ENCODE data around the gene PDIA3. TPM values are rescaled to one million over a fixed set of nuclear protein-coding genes. Genes with fewer than 3 reads are reported as not detected.
A peak's percentile ranks its signal among the peaks of the same experiment; 100 is the strongest.

The PDIA3 gene
- total and polyA plus RNA-seq, 2 of the 13 experiments (the other 11 are each of a cell fraction or from before 2014, with no cell fraction given) = 238 to 433 TPM

DNA sequence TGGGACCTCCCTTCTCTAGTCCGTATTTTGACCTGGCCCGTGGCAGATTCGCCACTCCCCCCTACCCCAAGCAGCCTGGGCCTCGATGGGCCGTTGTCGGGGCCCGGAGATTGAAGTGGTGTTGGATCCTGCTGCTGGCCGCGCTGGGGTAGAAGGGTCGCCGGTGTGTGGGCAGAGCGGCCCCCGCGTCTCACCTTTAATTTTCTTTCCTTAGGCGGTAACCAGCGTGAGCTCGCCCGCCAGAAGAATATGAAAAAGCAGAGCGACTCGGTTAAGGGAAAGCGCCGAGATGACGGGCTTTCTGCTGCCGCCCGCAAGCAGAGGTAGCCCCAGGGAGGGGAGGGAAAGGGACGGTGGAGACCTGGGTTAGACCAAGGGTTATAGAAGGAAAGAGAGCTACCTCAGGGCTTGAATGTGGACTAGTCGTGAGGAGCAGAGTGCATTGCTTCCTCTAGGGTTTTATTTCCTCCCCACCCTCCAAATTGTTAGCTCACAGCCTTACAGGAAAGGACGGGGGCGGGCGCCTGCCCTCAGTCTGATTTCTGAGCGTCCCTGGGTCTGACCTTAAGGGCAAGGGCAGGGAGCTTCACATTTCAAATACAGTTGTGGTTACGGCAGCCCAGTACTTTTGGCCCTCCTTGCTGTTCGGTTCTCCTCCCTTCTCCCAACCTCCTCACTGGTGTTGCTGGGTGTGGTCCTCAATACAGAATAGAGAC lies 46.7 kb downstream of the PDIA3 start (continued):
- TF ChIP-seq, protein P1, sequence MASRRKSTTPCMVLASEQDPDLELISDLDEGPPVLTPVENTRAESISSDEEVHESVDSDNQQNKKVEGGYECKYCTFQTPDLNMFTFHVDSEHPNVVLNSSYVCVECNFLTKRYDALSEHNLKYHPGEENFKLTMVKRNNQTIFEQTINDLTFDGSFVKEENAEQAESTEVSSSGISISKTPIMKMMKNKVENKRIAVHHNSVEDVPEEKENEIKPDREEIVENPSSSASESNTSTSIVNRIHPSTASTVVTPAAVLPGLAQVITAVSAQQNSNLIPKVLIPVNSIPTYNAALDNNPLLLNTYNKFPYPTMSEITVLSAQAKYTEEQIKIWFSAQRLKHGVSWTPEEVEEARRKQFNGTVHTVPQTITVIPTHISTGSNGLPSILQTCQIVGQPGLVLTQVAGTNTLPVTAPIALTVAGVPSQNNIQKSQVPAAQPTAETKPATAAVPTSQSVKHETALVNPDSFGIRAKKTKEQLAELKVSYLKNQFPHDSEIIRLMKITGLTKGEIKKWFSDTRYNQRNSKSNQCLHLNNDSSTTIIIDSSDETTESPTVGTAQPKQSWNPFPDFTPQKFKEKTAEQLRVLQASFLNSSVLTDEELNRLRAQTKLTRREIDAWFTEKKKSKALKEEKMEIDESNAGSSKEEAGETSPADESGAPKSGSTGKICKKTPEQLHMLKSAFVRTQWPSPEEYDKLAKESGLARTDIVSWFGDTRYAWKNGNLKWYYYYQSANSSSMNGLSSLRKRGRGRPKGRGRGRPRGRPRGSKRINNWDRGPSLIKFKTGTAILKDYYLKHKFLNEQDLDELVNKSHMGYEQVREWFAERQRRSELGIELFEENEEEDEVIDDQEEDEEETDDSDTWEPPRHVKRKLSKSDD (CRISPR knock-in tag; IDR thresholded peaks at IDR 0.05; ENCODE audit: low read depth) = no peak
- TF ChIP-seq PTBP1 (IDR thresholded peaks at IDR 0.05; ENCODE audit: low read depth, low read length, poor library complexity, severe bottlenecking) (peak; percentile 63), ZNF124 (CRISPR knock-in tag; IDR thresholded peaks at IDR 0.05) (no peak), ZNF431 (CRISPR knock-in tag; IDR thresholded peaks at IDR 0.05; ENCODE audit: borderline replicate concordance, low read depth) (no peak), ZFAT (CRISPR knock-in tag; conservative IDR thresholded peaks at IDR 0.05) (peak; percentile 81; the same call in 1 of the 2 replicates), LCORL (IDR thresholded peaks at IDR 0.05) (no peak), LCORL (CRISPR knock-in tag; IDR thresholded peaks at IDR 0.05) (0 out of 2 replicates have a peak, but pooled peaks have one; percentile 4), ZNF230 (CRISPR knock-in tag; IDR thresholded peaks at IDR 0.05) (no peak), ISX (CRISPR knock-in tag; conservative IDR thresholded peaks at IDR 0.05) (no peak), ZNF841 (CRISPR knock-in tag; IDR thresholded peaks at IDR 0.05; ENCODE audit: borderline replicate concordance) (no peak), PAWR (CRISPR knock-in tag; IDR thresholded peaks at IDR 0.05; ENCODE audit: borderline replicate concordance) (no peak), SALL2 (CRISPR knock-in tag; IDR thresholded peaks at IDR 0.05) (no peak), HOXD1 (CRISPR knock-in tag; IDR thresholded peaks at IDR 0.05) (no peak), HNRNPL (IDR thresholded peaks at IDR 0.05; ENCODE audit: low read depth, low read length) (0 out of 2 replicates have a peak, but pooled peaks have one; percentile 27), KDM5A (IDR thresholded peaks at IDR 0.05; ENCODE audit: borderline replicate concordance, low read length) (peak; percentile 67; the same call in 1 of the 2 replicates), ARID2 (CRISPR knock-in tag; IDR thresholded peaks at IDR 0.05; ENCODE audit: borderline replicate concordance) (0 out of 2 replicates have a peak, but pooled peaks have one; percentile 29), ZNF121 (CRISPR knock-in tag; IDR thresholded peaks at IDR 0.05) (no peak), NFE2 (CRISPR knock-in tag; IDR thresholded peaks at IDR 0.05) (no peak), FOSL1 (CRISPR knock-in tag; IDR thresholded peaks at IDR 0.05; ENCODE audit: borderline replicate concordance) (no peak), ZNF501 (CRISPR knock-in tag; IDR thresholded peaks at IDR 0.05) (peak; percentile 62; the same call in 1 of the 2 replicates), RBFOX2 (IDR thresholded peaks at IDR 0.05; ENCODE audit: low read depth, low read length) (peak; percentile 26)
- TF ChIP-seq, protein P2, sequence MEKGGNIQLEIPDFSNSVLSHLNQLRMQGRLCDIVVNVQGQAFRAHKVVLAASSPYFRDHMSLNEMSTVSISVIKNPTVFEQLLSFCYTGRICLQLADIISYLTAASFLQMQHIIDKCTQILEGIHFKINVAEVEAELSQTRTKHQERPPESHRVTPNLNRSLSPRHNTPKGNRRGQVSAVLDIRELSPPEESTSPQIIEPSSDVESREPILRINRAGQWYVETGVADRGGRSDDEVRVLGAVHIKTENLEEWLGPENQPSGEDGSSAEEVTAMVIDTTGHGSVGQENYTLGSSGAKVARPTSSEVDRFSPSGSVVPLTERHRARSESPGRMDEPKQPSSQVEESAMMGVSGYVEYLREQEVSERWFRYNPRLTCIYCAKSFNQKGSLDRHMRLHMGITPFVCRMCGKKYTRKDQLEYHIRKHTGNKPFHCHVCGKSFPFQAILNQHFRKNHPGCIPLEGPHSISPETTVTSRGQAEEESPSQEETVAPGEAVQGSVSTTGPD (CRISPR knock-in tag; IDR thresholded peaks at IDR 0.05) = 0 out of 2 replicates have a peak, but pooled peaks have one; percentile 35
- TF ChIP-seq, protein P3, sequence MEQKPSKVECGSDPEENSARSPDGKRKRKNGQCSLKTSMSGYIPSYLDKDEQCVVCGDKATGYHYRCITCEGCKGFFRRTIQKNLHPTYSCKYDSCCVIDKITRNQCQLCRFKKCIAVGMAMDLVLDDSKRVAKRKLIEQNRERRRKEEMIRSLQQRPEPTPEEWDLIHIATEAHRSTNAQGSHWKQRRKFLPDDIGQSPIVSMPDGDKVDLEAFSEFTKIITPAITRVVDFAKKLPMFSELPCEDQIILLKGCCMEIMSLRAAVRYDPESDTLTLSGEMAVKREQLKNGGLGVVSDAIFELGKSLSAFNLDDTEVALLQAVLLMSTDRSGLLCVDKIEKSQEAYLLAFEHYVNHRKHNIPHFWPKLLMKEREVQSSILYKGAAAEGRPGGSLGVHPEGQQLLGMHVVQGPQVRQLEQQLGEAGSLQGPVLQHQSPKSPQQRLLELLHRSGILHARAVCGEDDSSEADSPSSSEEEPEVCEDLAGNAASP (CRISPR knock-in tag; IDR thresholded peaks at IDR 0.05; ENCODE audit: borderline replicate concordance) = no peak
- TF ChIP-seq, protein P4, sequence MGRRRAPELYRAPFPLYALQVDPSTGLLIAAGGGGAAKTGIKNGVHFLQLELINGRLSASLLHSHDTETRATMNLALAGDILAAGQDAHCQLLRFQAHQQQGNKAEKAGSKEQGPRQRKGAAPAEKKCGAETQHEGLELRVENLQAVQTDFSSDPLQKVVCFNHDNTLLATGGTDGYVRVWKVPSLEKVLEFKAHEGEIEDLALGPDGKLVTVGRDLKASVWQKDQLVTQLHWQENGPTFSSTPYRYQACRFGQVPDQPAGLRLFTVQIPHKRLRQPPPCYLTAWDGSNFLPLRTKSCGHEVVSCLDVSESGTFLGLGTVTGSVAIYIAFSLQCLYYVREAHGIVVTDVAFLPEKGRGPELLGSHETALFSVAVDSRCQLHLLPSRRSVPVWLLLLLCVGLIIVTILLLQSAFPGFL (CRISPR knock-in tag; IDR thresholded peaks at IDR 0.05) = no peak

Measured in HepG2 (cell line).